Breast epithelium (tissue), 4 donors: ENCODE measurements around the gene SLC7A7. TPM values are rescaled to one million over a fixed set of nuclear protein-coding genes. Genes with fewer than 3 reads are reported as not detected.
"Not testable (repeated sequence)": the region's sequence is repeated elsewhere in the genome, so short reads cannot be mapped to it uniquely, and the experiment has no call there.

Experiments used
- DNase-seq, 2 donors: peaks; one replicate each; pipeline ENCODE4 v3.0.0-alpha.2; 2019; ENCODE audit warnings: low spot score in 2 of 2
- H3K27ac ChIP-seq, 2 donors: fragments of 200-600 bp; sonication (generic) in 1 of 2; one replicate each; pipeline ENCODE4 v1.5.1; 2016 to 2019; ENCODE audit warnings: mild to moderate bottlenecking in 1 of 2
- H3K27me3 ChIP-seq, 2 donors: fragments of 200-600 bp; sonication (generic) in 1 of 2; one replicate each; pipeline versions ENCODE4 v1.5.1 to v1.6.0; 2017 to 2019; ENCODE audit warnings: control low read depth in 1 of 2, mild to moderate bottlenecking in 1 of 2
- H3K36me3 ChIP-seq: fragments of 200-600 bp; one replicate; pipeline ENCODE4 v1.5.1; 2019
- H3K4me1 ChIP-seq, 2 donors: fragments of 200-600 bp; sonication (generic); one replicate each; pipeline ENCODE4 v1.5.1; 2016 to 2019; ENCODE audit warnings: control low read depth in 1 of 2
- H3K4me3 ChIP-seq, 3 donors: fragments of 200-600 bp; sonication (generic); 1 replicate in 2 of 3; 2 replicates in 1 of 3; pipeline ENCODE4 v1.5.1; 2016 to 2019; ENCODE audit warnings: mild to moderate bottlenecking in 3 of 3, moderate library complexity in 2 of 3
- H3K9me3 ChIP-seq, 2 donors: fragments of 200-600 bp; sonication (generic) in 1 of 2; one replicate each; pipeline ENCODE4 v1.5.1; 2016 to 2019; ENCODE audit warnings: control low read depth in 1 of 2
- POLR2A ChIP-seq: fragments of 450-650 bp; IDR thresholded peaks from one replicate; pipeline ENCODE4 v1.6.1; 2016; ENCODE audit warnings: antibody characterized with exemption, mild to moderate bottlenecking, moderate library complexity
- POLR2AphosphoS5 ChIP-seq, 3 donors: sonication (generic); formaldehyde crosslinking; IDR thresholded peaks; one replicate each; pipeline ENCODE4 v1.6.1; 2017; ENCODE audit warnings: antibody characterized with exemption in 3 of 3
- intact Hi-C: fragments of 100-400 bp; cut with DNase I; formaldehyde crosslinking; loops from one replicate; pipeline ENCODE4 v1.15.1; 2023; ENCODE audit warnings: low total_unique reads
- total RNA-seq, 3 donors: library from RNA; depleted of rRNA; stranded (reverse); fragments of >200 nt; gene quantifications; one replicate each; pipeline ENCODE4 v1.1.0, GENCODE V29; 2016
- TF ChIP-seq, protein P1 (sequence below), 3 donors: fragments of 450-650 bp; IDR thresholded peaks; one replicate each; pipeline ENCODE4 v1.5.1; 2016 to 2017; ENCODE audit warnings: antibody characterized with exemption in 3 of 3, mild to moderate bottlenecking in 3 of 3, moderate library complexity in 3 of 3

Gene SLC7A7
- total RNA-seq, 3 donors from 2014 or later, result 17.4 to 46.4 (median 27.2) TPM

DNA sequence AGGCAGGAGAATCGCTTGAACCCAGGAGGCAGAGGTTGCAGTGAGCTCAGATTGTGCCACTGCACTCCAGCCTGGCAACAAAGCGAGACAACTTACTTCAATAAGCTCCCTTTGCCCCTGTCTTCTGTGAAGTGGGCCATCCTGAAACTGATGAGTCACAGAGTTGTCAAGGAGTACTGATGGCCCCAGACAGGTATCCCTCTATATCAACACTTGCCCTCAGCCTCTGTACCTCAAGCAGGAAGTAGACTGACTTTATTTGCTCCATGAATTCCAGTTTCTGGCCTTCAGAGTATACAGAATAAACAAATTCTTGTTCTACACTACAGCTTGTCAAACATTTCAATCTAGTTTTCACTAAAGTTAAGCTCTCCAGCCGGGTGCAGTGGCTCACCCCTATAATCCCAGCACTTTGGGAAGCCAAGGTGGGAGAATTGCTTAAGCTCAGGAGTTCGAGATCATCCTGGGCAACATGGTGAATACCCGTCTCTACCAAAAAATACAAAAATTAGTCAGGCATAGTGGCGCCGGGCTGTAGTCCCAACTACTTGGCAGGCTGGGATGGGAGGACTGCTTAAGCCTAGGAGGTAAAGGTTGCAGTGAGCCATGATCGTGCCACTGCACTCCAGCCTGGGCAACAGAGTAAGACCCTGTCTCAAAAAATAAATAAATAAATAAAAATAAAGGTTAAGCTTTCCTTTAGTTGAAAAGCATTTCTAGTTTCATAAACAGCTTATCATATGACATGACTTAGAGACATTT, 39.9 kb upstream of the SLC7A7 start:
- peak in 1 of 2 donors; percentile 14 for DNase-seq
- H3K9me3 ChIP-seq, result no peaks in the 10 kb centered on the region
- H3K27me3 ChIP-seq, result no peaks in the 10 kb centered on the region
- peaks cover 14 to 21% of the 10 kb centered on the region in 2 donors for H3K4me1 ChIP-seq
- no peaks in the 10 kb centered on the region for H3K36me3 ChIP-seq
- no peak for TF ChIP-seq POLR2A
- TF ChIP-seq, protein P1, sequence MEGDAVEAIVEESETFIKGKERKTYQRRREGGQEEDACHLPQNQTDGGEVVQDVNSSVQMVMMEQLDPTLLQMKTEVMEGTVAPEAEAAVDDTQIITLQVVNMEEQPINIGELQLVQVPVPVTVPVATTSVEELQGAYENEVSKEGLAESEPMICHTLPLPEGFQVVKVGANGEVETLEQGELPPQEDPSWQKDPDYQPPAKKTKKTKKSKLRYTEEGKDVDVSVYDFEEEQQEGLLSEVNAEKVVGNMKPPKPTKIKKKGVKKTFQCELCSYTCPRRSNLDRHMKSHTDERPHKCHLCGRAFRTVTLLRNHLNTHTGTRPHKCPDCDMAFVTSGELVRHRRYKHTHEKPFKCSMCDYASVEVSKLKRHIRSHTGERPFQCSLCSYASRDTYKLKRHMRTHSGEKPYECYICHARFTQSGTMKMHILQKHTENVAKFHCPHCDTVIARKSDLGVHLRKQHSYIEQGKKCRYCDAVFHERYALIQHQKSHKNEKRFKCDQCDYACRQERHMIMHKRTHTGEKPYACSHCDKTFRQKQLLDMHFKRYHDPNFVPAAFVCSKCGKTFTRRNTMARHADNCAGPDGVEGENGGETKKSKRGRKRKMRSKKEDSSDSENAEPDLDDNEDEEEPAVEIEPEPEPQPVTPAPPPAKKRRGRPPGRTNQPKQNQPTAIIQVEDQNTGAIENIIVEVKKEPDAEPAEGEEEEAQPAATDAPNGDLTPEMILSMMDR (IDR thresholded peaks at IDR 0.05), result no peak
- no peak for TF ChIP-seq POLR2AphosphoS5 (IDR thresholded peaks at IDR 0.05)
- intact Hi-C loops, result no loop called here
- no peak overlapping the region for H3K4me3 ChIP-seq
- no peak overlapping the region for H3K27ac ChIP-seq

DNA sequence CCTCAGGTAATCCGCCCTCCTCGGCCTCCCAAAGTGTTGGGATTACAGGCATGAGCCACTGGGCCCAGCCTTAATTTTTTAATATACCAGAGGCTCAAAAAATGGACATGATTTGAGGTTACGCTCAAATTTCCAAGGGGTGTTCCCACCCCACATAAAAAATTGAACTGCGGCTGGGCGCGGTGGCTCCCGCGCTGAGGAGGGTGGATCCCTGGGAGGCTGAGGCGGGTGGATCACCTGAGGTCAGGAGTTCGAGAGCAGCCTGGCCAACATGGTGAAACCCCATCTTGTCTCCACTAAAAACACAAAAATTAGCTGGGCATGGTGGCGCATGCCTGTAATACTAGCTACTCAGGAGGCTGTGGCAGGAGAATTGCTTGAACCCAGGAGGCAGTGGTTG, 39.1 kb upstream of the SLC7A7 start:
- peak in 1 of 2 donors; percentile 25 for DNase-seq
- peaks cover 21 to 22% of the 10 kb centered on the region in 2 donors for H3K4me1 ChIP-seq
- H3K36me3 ChIP-seq, H3K9me3 ChIP-seq, H3K27me3 ChIP-seq, H3K4me3 ChIP-seq, H3K27ac ChIP-seq, intact Hi-C loops: not testable (repeated sequence)

DNA sequence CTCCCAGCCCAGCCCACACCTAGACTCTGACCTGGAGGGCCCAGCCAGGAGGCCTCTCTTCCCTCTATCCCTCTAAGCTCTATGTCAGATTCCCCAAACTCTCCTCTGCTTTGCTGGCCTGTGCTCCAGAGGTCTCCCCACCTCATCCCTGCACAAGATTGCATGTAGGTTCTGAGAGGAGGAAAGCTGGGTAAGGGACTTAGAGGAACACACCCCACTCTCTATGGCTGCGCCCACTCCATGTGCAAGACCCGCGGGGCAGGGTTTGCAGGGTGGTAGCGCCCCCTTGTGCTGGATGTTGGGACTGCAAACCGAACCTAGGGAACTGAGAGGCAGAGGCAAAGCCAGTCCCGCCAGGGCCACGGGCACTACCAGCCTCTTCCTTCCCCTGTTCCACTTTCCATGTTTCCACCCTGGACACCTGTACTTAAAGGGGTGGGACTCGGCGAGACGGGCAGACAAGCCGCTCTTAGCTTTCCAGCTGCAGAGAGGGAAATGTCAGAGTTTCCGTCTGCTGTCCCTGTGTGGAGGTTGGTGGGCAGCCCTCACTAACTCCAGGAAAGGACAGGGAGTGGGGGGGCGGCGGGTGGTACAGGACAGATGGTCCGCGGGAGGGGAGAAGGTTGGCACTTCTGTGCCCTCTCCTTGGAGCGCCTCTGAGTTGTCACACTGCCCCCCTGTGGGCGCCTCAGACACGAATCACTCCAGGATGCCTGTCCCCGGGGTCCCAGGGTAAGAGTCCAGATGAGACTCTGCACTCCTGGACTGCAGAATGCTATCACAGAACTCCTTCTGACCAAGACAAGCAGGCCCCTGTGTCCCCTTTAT, 37.9 kb upstream of the SLC7A7 start:
- peaks cover 21 to 22% of the 10 kb centered on the region in 2 donors for H3K4me1 ChIP-seq
- intact Hi-C loops, result no loop called here
- H3K27me3 ChIP-seq, result no peaks in the 10 kb centered on the region
- peak; percentile 80 to 87 for DNase-seq
- H3K36me3 ChIP-seq, result no peaks in the 10 kb centered on the region
- TF ChIP-seq, protein P1 (IDR thresholded peaks at IDR 0.05), result peak; percentile 94 to 96 (median 96)
- peak; percentile 64 to 77 (median 66) for TF ChIP-seq POLR2AphosphoS5 (IDR thresholded peaks at IDR 0.05)
- TF ChIP-seq POLR2A, result no peak
- H3K9me3 ChIP-seq, result no peaks in the 10 kb centered on the region
- peak overlapping the region; percentile 20 to 64 (median 45) for H3K4me3 ChIP-seq
- peak overlapping the region; percentile 38 to 69 for H3K27ac ChIP-seq

DNA sequence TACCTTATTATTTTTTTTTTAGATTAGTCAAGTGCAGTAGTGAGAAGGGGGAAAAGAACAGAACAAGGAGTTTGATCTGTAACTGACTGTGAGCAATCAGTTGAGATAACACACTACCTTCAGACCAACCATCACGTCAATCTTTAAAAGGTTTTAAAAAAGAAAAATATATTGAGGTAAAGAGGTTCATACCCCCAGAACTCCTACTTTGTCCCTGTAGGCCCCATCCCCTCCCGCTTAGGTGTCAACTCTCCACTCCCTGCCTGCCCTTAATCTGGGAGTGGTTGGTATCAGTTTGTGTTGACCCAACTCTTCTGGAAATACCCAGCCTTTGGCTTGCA, 37.3 kb upstream of the SLC7A7 start:
- TF ChIP-seq POLR2AphosphoS5 (IDR thresholded peaks at IDR 0.05), result no peak
- no peak for TF ChIP-seq POLR2A
- TF ChIP-seq, protein P1 (IDR thresholded peaks at IDR 0.05), result no peak
- no peaks in the 10 kb centered on the region for H3K36me3 ChIP-seq
- intact Hi-C loops, result no loop called here
- H3K4me1 ChIP-seq, result peaks cover 26 to 28% of the 10 kb centered on the region in 2 donors
- DNase-seq, result no peak
- H3K4me3 ChIP-seq, result no peak overlapping the region
- no peaks in the 10 kb centered on the region for H3K9me3 ChIP-seq
- peak overlapping the region; percentile 38 to 69 for H3K27ac ChIP-seq
- no peaks in the 10 kb centered on the region for H3K27me3 ChIP-seq

DNA sequence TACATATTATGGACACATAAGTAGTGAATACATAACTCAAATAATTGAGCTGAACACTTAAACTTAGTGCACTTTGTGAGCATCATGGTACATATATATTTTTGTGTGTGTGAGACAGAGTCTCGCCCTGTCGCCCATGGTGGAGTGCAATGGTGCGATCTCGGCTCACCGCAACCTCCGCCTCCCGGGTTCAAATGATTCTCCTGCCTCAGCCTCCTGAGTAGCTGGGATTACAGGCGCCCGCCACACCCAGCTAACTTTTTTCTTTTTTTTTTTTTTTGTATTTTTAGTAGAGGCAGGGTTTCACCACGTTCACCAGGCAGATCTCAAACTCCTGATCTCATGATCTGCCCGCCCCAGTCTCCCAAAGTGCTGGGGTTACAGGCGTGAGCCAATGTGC, 36.9 kb upstream of the SLC7A7 start:
- peaks cover 28% of the 10 kb centered on the region in 2 donors for H3K4me1 ChIP-seq
- H3K27me3 ChIP-seq, DNase-seq, intact Hi-C loops, H3K4me3 ChIP-seq, H3K36me3 ChIP-seq, H3K9me3 ChIP-seq: not testable (repeated sequence)
- H3K27ac ChIP-seq, result peak overlapping the region; percentile 91 to 97
